Activated T-cell treated with anti-CD3 and anti-CD28 coated beads, Interleukin-2, amount 50 U/mL, for 24 hours (primary cell): ENCODE measurements around the gene PSKH1.
"Not testable (repeated sequence)": the region's sequence is repeated elsewhere in the genome, so short reads cannot be mapped to it uniquely, and the experiment has no call there.

ENCODE experiments used
- DNase-seq: peaks from one replicate; pipeline ENCODE4 v3.0.0-alpha.2; 2020
- H3K27ac Mint-ChIP-seq: 2 replicates; pipeline ENCODE4 v1.8.0; 2020; ENCODE audit warnings: mild to moderate bottlenecking, mixed read lengths
- H3K27me3 Mint-ChIP-seq: 2 replicates; pipeline ENCODE4 v1.8.0; 2020; ENCODE audit warnings: mixed read lengths
- H3K36me3 Mint-ChIP-seq: 2 replicates; pipeline ENCODE4 v1.8.0; 2020; ENCODE audit warnings: low read depth, mixed read lengths
- H3K4me1 Mint-ChIP-seq: 2 replicates; pipeline ENCODE4 v1.8.0; 2020; ENCODE audit warnings: low read depth, mixed read lengths
- H3K4me3 Mint-ChIP-seq: 2 replicates; pipeline ENCODE4 v1.8.0; 2020; ENCODE audit warnings: mild to moderate bottlenecking, moderate library complexity, mixed read lengths
- H3K9me3 Mint-ChIP-seq: 2 replicates; pipeline ENCODE4 v1.8.0; 2020; ENCODE audit warnings: mixed read lengths

PSKH1 gene

DNA sequence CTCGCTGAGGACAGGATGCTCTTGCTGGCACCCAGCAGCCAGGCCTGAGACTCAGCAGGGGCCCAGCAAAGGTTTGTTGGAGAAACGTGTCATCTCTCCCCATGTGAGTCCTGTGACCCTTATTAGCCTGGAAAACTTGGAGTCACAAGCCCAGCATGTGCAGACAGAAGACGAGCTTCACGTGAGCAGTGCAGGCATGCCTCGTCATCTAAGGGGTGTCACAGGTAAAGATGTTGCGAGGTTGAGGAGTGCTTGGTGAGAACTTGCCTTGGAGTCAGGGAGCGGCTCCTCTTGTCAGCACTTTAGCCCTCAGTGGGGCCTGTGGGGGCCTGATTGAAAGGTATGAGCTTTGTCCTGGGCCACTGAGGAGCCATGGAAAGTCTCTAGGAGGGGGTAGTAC, 40.8 kb downstream of the PSKH1 start:
- peak overlapping the region; percentile 100 for H3K4me3 Mint-ChIP-seq
- H3K36me3 Mint-ChIP-seq, result peaks cover 89% of the 10 kb centered on the region
- peaks cover 28% of the 10 kb centered on the region for H3K4me1 Mint-ChIP-seq
- peak overlapping the region; percentile 99 for H3K27ac Mint-ChIP-seq
- no peaks in the 10 kb centered on the region for H3K27me3 Mint-ChIP-seq
- no peak for DNase-seq
- no peaks in the 10 kb centered on the region for H3K9me3 Mint-ChIP-seq

DNA sequence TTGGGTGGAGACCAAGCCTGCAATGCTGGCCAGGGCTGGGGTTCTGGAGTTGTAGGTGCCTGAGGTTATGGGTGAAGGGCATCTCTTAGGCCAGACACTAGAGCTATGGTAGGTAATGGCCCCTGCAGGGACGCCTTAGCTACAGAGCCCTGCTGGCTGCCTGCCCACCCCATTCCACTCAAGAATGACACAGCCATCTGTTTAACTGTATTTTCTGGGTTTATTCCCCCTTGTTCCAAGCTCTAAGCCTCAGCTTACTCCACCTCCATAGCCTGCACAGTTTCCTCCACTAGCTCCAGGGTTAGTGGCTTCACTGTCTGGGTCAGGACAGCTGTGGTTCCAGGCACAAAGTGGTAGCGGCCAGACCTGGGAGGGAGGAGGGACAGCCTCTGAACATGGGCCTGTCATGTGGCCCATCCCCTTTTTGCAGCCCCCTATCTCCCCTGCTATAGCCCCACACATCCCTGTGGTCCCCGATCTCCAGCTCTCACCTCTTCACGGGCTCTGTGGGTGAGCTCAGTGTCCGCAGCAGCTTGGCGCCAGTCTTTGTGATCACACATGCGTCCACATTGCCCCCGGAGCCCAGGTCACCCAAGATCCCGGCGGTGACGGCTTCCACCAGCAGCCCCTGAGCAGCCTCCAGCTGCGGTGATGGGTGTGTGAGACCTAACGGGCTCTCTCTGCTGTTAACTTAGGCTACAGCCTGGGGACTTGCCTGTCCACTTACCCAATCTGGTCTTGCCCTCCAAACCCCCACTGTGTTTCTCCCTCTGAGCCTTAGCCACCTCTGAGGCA, 41.4 kb downstream of the PSKH1 start:
- Mint-ChIP-seq H3K4me3 (peak overlapping the region; percentile 100), H3K4me1 (peaks cover 34% of the 10 kb centered on the region), H3K9me3 (no peaks in the 10 kb centered on the region), H3K27ac (peak overlapping the region; percentile 99), H3K27me3 (no peaks in the 10 kb centered on the region), H3K36me3 (peaks cover 89% of the 10 kb centered on the region)
- DNase-seq, result no peak

DNA sequence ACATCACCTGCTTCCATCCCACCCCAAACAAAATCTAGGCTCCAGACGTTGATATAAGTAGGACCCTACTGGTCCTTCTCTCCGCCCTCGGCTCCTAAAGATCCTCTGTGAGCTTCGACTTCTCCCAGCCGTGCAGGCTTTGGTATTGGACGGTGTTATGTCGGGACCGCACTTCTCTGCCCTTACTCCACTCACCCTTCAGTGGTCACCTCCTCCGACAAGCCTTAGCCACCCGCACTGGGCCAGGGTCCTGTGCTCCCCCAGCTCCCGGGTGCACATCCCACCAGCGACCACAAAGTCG, 42.0 kb downstream of the PSKH1 start:
- H3K4me1 Mint-ChIP-seq, result peaks cover 40% of the 10 kb centered on the region
- H3K27me3 Mint-ChIP-seq, result no peaks in the 10 kb centered on the region
- H3K36me3 Mint-ChIP-seq, result peaks cover 89% of the 10 kb centered on the region
- H3K27ac Mint-ChIP-seq, result peak overlapping the region; percentile 99
- DNase-seq, result no peak
- no peaks in the 10 kb centered on the region for H3K9me3 Mint-ChIP-seq
- peak overlapping the region; percentile 100 for H3K4me3 Mint-ChIP-seq

DNA sequence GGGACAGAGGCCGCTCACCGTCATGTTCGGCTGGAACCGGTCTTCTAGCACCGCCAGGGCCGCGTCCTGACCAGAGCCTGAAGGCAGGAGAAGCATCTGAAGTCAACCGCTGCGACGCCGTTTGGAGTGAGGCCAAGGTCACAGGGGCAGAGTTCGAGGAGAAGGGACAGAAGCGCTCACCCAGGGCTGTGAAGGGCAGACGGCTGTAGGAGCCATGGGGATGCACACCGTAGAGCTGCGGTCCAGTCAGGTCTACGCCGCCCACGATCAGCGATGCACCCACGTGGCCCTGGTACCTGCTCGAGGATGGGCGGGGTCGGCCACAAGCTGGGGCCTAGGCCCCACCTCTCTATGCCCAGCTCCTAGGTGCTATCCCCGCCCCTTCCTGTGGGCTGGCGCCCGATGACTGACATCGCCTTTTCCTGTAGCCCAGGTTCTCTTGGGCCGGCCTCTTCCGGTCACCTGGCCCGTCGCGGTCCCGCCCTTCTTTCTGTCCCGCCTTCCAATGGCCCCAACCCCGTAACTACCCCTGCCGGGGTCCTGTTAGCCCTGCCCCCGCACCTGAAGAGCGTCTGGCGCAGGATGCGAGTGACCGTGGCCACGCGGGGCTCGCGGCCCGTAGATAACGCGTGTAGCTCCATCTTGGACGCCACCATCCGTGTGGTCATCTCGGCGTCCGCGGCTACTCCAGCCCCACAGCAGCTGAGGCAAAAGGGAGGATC, 42.5 kb downstream of the PSKH1 start:
- DNase-seq, result peak; percentile 95
- Mint-ChIP-seq H3K9me3 (no peaks in the 10 kb centered on the region), H3K4me1 (peaks cover 45% of the 10 kb centered on the region), H3K4me3 (peak overlapping the region; percentile 100), H3K27me3 (no peaks in the 10 kb centered on the region), H3K27ac (peak overlapping the region; percentile 99), H3K36me3 (peaks cover 89% of the 10 kb centered on the region)

DNA sequence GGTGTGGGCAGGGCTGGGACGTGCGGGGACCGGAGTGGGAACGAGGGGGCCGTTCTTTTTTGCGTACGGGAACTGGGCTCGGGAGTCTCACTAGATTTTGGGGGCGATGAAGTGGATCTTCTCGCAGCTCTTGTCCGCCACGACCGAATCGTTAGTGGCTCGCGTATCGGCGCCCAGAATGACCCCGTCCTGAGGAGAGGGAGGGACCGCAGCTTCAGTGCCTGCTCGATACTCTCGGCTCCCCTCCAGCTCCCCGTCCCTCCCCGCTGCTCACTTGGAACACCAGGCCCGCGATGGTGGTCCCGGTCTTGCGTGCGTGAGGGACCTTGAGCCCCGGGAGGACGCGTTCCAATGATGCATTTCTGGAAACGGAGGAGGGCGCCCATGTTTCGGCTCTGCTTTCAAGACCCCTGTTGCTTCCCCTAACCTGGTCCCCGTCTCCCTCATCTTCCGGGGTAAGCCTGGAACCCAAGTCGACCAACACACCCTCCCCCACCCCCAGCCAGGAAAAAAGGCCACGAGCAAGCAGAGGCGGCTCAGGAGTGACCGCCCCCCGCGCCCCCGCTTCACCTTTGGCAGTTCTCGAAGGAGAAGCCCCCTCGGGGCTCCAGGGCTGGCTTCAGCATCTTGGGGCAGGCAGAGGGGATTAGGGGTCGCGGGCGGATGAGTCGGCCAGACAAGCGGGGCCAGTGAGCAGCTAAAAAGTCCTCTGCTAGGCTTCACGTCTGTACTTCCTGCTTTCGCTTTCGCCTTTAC, 43.2 kb downstream of the PSKH1 start, which contains the start of gene PSMB10:
TSS of gene PSMB10 (minus strand) at position 727 of the 756 bp plus-strand sequence. CDS start at position 626, 101 bp downstream.
- Mint-ChIP-seq H3K27ac (peak within 1 kb of the TSS; percentile 99), H3K36me3 (peaks cover 85% of the 10 kb centered on the region)

DNA sequence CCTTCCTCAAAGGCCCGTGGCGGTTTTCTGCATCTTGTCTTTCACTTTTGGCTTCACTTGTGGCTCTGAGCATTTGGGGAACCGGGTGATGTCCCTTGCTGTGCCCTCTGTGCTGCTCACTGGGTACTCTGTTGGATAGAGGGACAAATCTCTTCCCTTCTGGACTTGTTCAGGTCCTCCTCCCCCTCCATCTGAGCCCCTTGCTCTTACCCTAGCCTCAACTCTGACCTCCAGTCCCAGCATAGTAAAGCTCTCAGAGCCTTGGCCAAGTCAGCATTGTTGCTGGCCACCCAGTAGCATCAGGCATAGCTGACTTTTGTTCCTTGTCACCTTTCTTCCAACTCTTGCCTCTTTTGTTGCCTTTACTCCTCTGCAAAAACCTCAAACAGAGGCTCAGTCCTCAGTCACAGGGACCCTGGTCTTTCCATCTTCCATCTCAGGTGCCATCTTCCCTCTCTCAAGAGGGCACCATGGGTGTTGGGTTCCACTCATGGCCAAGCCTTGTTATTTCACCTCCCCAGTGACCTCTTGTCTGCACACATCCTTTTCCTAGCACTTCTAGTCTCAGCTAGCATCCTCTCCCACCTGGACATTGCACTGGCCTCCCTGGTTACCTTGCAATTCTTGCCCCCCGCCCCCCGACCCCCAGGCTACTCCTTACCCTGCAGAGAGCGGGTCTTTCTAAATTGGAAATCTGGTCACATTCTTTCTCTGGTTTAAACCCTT, 44.0 kb downstream of the PSKH1 start:
- H3K27me3 Mint-ChIP-seq, result no peaks in the 10 kb centered on the region
- H3K4me1 Mint-ChIP-seq, result peaks cover 54% of the 10 kb centered on the region
- peaks cover 84% of the 10 kb centered on the region for H3K36me3 Mint-ChIP-seq
- H3K4me3 Mint-ChIP-seq, result peak overlapping the region; percentile 100
- H3K27ac Mint-ChIP-seq, result peak overlapping the region; percentile 99
- no peak for DNase-seq
- H3K9me3 Mint-ChIP-seq, result no peaks in the 10 kb centered on the region

More for the DNA sequence above, 43.2 kb downstream of the PSKH1 start, which contains the start of gene PSMB10:
- DNase-seq, result peak; percentile 82
- peak within 1 kb of the TSS; percentile 100 for H3K4me3 Mint-ChIP-seq
- no peaks in the 10 kb centered on the region for H3K27me3 Mint-ChIP-seq
- peaks cover 47% of the 10 kb centered on the region for H3K4me1 Mint-ChIP-seq
- no peaks in the 10 kb centered on the region for H3K9me3 Mint-ChIP-seq

DNA sequence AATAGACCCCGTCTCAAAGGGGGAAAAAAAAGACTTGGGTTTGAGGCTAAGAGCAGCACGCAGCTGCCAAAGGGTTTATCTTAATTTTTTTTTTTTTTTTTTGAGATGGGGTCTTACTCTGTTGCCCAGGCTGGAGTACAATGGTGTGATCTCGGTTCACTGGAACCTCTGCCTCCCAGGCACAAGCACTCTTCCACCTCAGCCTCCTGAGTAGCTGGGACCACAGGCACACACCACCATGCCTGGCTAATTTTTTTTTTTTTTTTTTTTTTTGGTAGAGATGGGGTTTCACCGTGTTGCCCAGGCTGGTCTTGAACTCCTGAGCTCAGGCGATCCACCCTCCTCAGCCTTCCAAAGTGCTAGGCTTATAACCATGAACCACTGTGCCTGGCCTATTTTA, 44.7 kb downstream of the PSKH1 start:
- DNase-seq, H3K9me3 Mint-ChIP-seq, H3K27me3 Mint-ChIP-seq: not testable (repeated sequence)
- peak overlapping the region; percentile 99 for H3K27ac Mint-ChIP-seq
- H3K4me1 Mint-ChIP-seq, result peaks cover 56% of the 10 kb centered on the region
- peak overlapping the region; percentile 100 for H3K4me3 Mint-ChIP-seq
- peaks cover 84% of the 10 kb centered on the region for H3K36me3 Mint-ChIP-seq

DNA sequence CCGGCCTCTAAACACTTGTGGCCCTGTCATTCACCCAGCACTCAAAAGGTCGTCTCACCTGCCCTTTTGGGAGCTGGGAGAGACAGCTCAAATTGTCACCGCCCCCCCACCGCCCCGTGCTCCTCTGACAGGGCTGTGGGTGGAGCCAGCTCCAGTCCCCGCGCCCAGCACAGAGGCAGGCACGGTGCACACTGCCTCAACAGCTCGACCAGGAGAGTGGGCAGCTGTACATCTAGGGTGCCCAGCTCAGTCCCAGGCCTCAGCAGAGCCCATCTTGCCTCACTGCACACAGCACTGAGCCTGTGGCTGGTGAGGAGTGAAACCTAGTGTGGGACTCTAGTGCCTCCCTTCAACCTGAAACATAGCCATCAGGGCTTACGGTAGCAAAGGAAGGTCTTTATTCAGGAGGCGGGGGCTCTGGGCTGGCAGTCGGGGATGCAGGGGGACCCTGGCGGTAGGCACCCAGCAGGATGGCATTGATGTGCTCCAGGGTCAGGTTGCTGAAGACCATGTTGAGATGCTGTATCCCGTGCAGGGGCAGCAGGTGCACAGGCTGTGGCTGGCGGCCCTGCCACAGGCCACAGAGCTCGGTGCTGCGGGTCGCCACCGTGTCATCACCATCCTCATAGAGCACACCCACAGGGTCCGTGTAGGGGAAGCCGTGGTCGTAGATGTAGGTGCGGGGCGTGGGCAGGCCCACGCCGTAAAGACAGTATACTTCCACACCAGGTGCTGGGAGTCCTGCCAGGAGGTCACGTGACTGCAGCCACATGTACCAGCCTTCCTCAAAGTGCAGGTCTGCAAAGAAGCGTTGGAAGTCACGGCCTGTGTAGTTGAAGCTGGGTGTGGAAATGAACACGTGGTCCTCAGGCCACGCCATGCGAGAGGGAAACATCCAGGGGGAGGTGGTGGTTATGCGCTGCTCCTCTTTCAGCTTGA, 46.7 kb downstream of the PSKH1 start:
- H3K9me3 Mint-ChIP-seq, result no peaks in the 10 kb centered on the region
- H3K27me3 Mint-ChIP-seq, result no peaks in the 10 kb centered on the region
- H3K27ac Mint-ChIP-seq, result peak overlapping the region; percentile 89
- peaks cover 43% of the 10 kb centered on the region for H3K4me1 Mint-ChIP-seq
- H3K36me3 Mint-ChIP-seq, result peaks cover 82% of the 10 kb centered on the region
- peak overlapping the region; percentile 1 for H3K4me3 Mint-ChIP-seq
- DNase-seq, result peak; percentile 64

DNA sequence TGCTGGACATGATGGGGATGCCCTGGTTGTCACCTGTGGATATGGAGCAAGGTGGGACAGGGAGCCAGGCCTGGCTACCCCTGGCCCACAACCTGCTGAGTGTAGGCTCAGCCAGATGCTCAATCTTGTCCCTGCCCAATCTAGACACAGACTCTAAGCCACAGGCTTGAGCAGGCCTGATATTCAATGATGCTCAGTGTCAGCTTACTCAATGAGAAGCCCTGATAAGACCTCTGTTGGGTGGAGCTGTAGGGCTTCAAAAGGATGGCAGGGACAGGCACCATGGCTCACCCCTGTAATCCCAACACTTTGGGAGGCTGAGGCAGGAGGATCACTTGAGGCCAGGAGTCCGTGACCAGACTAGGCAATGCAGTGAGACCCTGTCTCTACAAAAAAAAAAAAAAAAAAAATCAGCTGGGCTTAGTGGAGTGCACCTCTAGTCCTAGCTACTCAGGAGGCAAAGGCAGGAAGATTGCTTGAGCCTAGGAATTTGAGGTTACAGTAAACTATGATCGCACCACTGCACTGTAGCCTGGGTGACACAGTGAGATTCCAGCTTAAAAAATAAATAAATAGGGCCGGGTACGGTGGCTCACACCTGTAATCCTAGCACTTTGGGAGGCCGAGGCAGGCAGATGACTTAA, 47.5 kb downstream of the PSKH1 start:
- H3K9me3 Mint-ChIP-seq, result no peaks in the 10 kb centered on the region
- H3K36me3 Mint-ChIP-seq, result peaks cover 82% of the 10 kb centered on the region
- no peak overlapping the region for H3K4me3 Mint-ChIP-seq

DNA sequence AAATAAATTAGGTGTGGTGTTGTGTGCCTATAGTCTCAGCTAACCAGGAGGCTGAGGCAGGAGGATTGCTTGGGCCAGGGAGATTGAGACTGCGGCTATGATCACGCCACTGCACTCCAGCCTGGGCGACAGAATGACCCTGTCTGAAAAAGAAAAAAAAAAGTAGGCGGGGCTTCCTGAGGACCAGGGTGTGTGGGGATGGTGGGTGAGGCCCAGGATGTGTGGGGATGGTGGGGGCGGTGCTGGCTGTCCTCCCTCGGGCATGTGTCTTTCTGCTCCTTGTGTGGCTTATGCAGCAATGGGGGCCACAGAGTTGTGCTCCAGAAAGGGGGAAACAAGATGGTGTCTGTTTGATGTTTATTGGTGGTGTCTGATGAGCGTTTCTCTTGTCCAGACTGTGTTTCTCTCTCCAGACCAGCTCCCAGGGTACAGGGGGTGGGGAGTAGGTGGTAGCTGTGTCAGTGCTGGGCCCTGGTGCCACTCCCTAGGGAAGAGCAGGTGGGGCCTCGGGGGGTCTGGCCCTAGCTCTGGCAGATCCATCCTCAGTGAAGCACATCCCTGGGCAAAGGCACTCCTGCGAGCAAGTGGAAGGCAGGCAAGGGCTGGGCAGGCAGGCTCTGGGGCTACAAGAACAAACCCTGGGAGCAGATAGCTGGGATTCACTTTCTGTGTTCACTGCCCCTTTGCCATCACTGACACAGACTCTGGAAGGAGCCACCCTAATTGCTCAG, 48.6 kb downstream of the PSKH1 start:
- Mint-ChIP-seq H3K9me3 (no peaks in the 10 kb centered on the region), H3K36me3 (peaks cover 82% of the 10 kb centered on the region), H3K27me3 (no peaks in the 10 kb centered on the region), H3K4me3 (no peak overlapping the region), H3K4me1 (peaks cover 36% of the 10 kb centered on the region), H3K27ac (peak overlapping the region; percentile 73)
- no peak for DNase-seq

More for the DNA sequence above, 47.5 kb downstream of the PSKH1 start:
- Mint-ChIP-seq H3K27me3 (no peaks in the 10 kb centered on the region), H3K4me1 (peaks cover 36% of the 10 kb centered on the region), H3K27ac (peak overlapping the region; percentile 89)
- DNase-seq, result no peak

DNA sequence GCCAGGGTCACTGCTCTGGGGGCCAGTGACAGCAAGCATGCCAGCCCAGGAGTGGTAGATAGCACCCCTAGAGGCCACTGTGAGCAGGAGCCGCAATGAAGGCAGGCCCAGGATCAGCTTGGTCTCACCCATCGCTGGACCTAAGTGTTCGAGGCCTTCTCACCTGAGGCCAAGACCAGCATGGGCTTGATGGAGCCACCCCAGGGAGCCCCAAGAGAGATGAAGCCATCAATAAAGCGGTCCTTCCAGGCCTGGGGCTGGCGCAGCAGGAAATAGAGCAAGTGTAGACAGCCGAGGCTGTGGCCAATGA, 49.1 kb downstream of the PSKH1 start:
- H3K27ac Mint-ChIP-seq, result peak overlapping the region; percentile 73
- DNase-seq, result peak; percentile 64

DNA sequence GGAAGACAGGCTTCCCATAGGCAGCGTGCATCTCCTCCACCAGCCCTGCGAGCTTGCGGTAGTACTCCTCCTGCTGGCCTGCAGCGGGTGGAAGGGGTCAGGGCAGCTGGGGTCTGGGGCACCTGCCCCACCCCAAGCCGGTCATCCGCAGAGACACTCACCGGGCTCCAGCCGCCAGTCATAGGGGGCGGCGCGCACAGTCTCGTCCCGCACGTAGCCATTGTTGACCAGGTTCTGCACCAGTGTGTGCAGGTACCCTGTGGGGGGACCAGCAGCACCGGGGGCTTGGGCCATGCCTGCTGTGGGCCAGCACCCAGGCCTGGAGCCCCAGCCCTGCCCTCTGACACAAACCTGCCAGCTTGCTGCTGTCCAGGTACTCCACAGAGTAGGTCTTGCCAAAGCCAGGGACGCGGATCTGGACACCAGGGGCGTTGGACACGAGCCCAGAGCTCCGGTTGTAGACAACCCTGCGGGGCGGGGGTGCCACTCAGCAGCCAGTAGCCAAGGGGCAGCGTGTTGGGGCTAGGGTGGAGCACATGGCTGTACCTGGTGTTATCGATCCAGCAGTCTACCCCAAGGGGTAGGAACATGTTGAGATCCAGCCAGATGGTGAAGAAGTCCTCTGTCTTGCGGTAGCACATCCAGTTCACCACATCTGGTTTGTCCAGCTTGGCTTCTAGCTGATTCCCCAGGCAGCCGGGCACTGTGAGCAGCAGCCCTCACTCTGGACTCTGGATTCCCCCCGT, 49.6 kb downstream of the PSKH1 start:
- H3K36me3 Mint-ChIP-seq, result peaks cover 81% of the 10 kb centered on the region
- no peak overlapping the region for H3K27ac Mint-ChIP-seq
- peaks cover 28% of the 10 kb centered on the region for H3K4me1 Mint-ChIP-seq
- H3K4me3 Mint-ChIP-seq, result no peak overlapping the region
- H3K9me3 Mint-ChIP-seq, result no peaks in the 10 kb centered on the region
- no peaks in the 10 kb centered on the region for H3K27me3 Mint-ChIP-seq
- DNase-seq, result no peak

More for the DNA sequence above, 49.1 kb downstream of the PSKH1 start:
- Mint-ChIP-seq H3K4me3 (no peak overlapping the region), H3K36me3 (peaks cover 80% of the 10 kb centered on the region), H3K4me1 (peaks cover 31% of the 10 kb centered on the region), H3K9me3 (no peaks in the 10 kb centered on the region), H3K27me3 (no peaks in the 10 kb centered on the region)
